HL-60/S4 treated with retinoic acid at 250 ng/mL for 4 days and 3 days (cell line): ENCODE data around the gene C3orf20.
"Not testable (repeated sequence)": the region's sequence is repeated elsewhere in the genome, so short reads cannot be mapped to it uniquely, and the experiment has no call there.

Experiments
- in situ Hi-C: fragments of 300-500 bp; cut with MboI; formaldehyde crosslinking; loops from 2 replicates; pipeline ENCODE4 v1.7.0; 2022; ENCODE audit warnings: low sequenced_read_pairs

The C3orf20 gene

GRCh38 chr3:14750650-14751049 lies 75.7 kb downstream of the C3orf20 start:
- in situ Hi-C loops, result no loop called here

- in situ Hi-C loops, result not testable (repeated sequence)
Measured at GRCh38 chr3:14752979-14753378, 78.0 kb downstream of the C3orf20 start.

GRCh38 chr3:14757153-14757700 lies 82.3 kb downstream of the C3orf20 start:
- in situ Hi-C loops, result no loop called here

- in situ Hi-C loops, result no loop called here
Measured at GRCh38 chr3:14758297-14758696, 83.4 kb downstream of the C3orf20 start.

- in situ Hi-C loops, result no loop called here
Measured at GRCh38 chr3:14758959-14759358, 84.0 kb downstream of the C3orf20 start.

- in situ Hi-C loops, result loop anchor here (10.0 kb wide), 1 partner anchor 85 kb away; the partner anchor contains the start of gene C3orf20
Measured at GRCh38 chr3:14760185-14760584, 85.2 kb downstream of the C3orf20 start.

- in situ Hi-C loops, result loop anchor here (10.0 kb wide), 1 partner anchor 86 kb away; the partner anchor contains the start of gene C3orf20
Measured at GRCh38 chr3:14761121-14761672, 86.3 kb downstream of the C3orf20 start.

- in situ Hi-C loops, result loop anchor here (10.0 kb wide), 1 partner anchor 87 kb away; the partner anchor contains the start of gene C3orf20
Measured at GRCh38 chr3:14761866-14762265, 86.9 kb downstream of the C3orf20 start.

GRCh38 chr3:14762701-14763100 lies 87.8 kb downstream of the C3orf20 start:
- in situ Hi-C loops, result loop anchor here (10.0 kb wide), 1 partner anchor 88 kb away; the partner anchor contains the start of gene C3orf20

GRCh38 chr3:14764331-14765059 lies 89.6 kb downstream of the C3orf20 start:
- in situ Hi-C loops, result loop anchor here (10.0 kb wide), 1 partner anchor 90 kb away; the partner anchor contains the start of gene C3orf20

- in situ Hi-C loops, result loop anchor here (10.0 kb wide), 1 partner anchor 90 kb away; the partner anchor contains the start of gene C3orf20
Measured at GRCh38 chr3:14765060-14765400, 90.1 kb downstream of the C3orf20 start.

- in situ Hi-C loops, result loop anchor here (10.0 kb wide), 1 partner anchor 91 kb away; the partner anchor contains the start of gene C3orf20
Measured at GRCh38 chr3:14765576-14766427, 90.9 kb downstream of the C3orf20 start.

GRCh38 chr3:14766428-14767244 lies 91.7 kb downstream of the C3orf20 start:
- in situ Hi-C loops, result loop anchor here (10.0 kb wide), 1 partner anchor 92 kb away; the partner anchor contains the start of gene C3orf20

GRCh38 chr3:14767245-14768051 lies 92.5 kb downstream of the C3orf20 start:
- in situ Hi-C loops, result loop anchor here (10.0 kb wide), 1 partner anchor 93 kb away; the partner anchor contains the start of gene C3orf20

GRCh38 chr3:14768182-14768790 lies 93.3 kb downstream of the C3orf20 start:
- in situ Hi-C loops, result loop anchor here (10.0 kb wide), 1 partner anchor 93 kb away; the partner anchor contains the start of gene C3orf20

- in situ Hi-C loops, result loop anchor here (10.0 kb wide), 1 partner anchor 94 kb away; the partner anchor contains the start of gene C3orf20
Measured at GRCh38 chr3:14768881-14769280, 93.9 kb downstream of the C3orf20 start.

GRCh38 chr3:14769544-14770325 lies 94.8 kb downstream of the C3orf20 start:
- in situ Hi-C loops, result loop anchor here (10.0 kb wide), 1 partner anchor 95 kb away; the partner anchor contains the start of gene C3orf20

GRCh38 chr3:14770591-14770990 lies 95.7 kb downstream of the C3orf20 start:
- in situ Hi-C loops, result no loop called here
